SK-N-SH (cell line): ENCODE results near the gene RAB17. TPM values are rescaled to one million over a fixed set of nuclear protein-coding genes. Genes with fewer than 3 reads are reported as not detected.
A peak's percentile ranks its signal among the peaks of the same experiment; 100 is the strongest.

ENCODE experiments used
- CTCF ChIA-PET: fragments of 300-600, 350-600 bp; formaldehyde crosslinking; extraction: SDS; loops from one replicate; lab custom pipeline; 2021; lab: Yijun Ruan, JAX
- POLR2A ChIA-PET: fragments of 350-600 bp; sonication (Branson Sonifier 250); formaldehyde crosslinking; extraction: SDS; loops from one replicate; lab custom pipeline; 2020; ENCODE audit warnings: antibody characterized with exemption, inconsistent platforms; lab: Yijun Ruan, JAX
- DNase-seq: peaks from one replicate; pipeline ENCODE4 v3.0.0; 2012
- H2AFZ ChIP-seq: fragments of 200-600 bp; sonication (generic); 2 replicates; pipeline ENCODE4 v1.8.1; 2016; ENCODE audit warnings: antibody characterized with exemption, mild to moderate bottlenecking, low read depth
- H3F3A ChIP-seq: fragments of 200-600 bp; sonication (generic); replicated peaks from 2 replicates; pipeline ENCODE3; 2016; ENCODE audit warnings: antibody characterized with exemption, mild to moderate bottlenecking; ENCODE audit not compliant: insufficient read depth
- H3K27ac ChIP-seq, 2 experiments: fragments of 200-500 bp in 1 of 2; fragments of 200-600 bp in 1 of 2; sonication (Bioruptor generic) in 1 of 2; sonication (generic), shearing (Covaris generic) in 1 of 2; 2 replicates each; pipeline versions ENCODE4 v1.5.1 to v1.6.1; 2014 to 2016; ENCODE audit warnings: low read depth in 2 of 2, inconsistent platforms in 1 of 2, low read length in 1 of 2, mild to moderate bottlenecking in 1 of 2, mixed read lengths in 1 of 2
- H3K27me3 ChIP-seq: fragments of 200-600 bp; sonication (generic), shearing (Covaris generic); 2 replicates; pipeline ENCODE4 v1.6.1; 2016; ENCODE audit warnings: mixed run types; ENCODE audit not compliant: insufficient read depth
- H3K36me3 ChIP-seq, 2 experiments: fragments of 200-500 bp in 1 of 2; fragments of 200-600 bp in 1 of 2; sonication (Bioruptor generic) in 1 of 2; sonication (generic) in 1 of 2; replicated peaks in 1 of 2; 2 replicates each; pipeline versions ENCODE3 to v1.5.1; 2014 to 2016; ENCODE audit warnings: low read length in 1 of 2, mild to moderate bottlenecking in 1 of 2; ENCODE audit not compliant: insufficient read depth in 2 of 2, control insufficient read depth in 1 of 2
- H3K4me1 ChIP-seq, 2 experiments: fragments of 200-500 bp in 1 of 2; fragments of 200-600 bp in 1 of 2; sonication (Bioruptor generic) in 1 of 2; sonication (generic), shearing (Covaris generic) in 1 of 2; 2 replicates each; pipeline versions ENCODE4 v1.5.1 to v1.6.1; 2014 to 2016; ENCODE audit warnings: low read depth in 1 of 2, low read length in 1 of 2, mixed run types in 1 of 2; ENCODE audit not compliant: insufficient read depth in 2 of 2, control insufficient read depth in 1 of 2
- H3K4me2 ChIP-seq: fragments of 200-600 bp; sonication (generic), shearing (Covaris generic); 2 replicates; pipeline ENCODE4 v1.6.1; 2017; ENCODE audit warnings: mixed run types
- H3K4me3 ChIP-seq, 2 experiments: fragments of 200-500 bp in 1 of 2; fragments of 200-600 bp in 1 of 2; sonication (Bioruptor generic) in 1 of 2; sonication (generic), shearing (Covaris generic) in 1 of 2; 2 replicates each; pipeline versions ENCODE4 v1.5.1 to v1.8.1; 2014 to 2016; ENCODE audit warnings: low read depth in 2 of 2, inconsistent platforms in 1 of 2, low read length in 1 of 2, mild to moderate bottlenecking in 1 of 2, mixed read lengths in 1 of 2, moderate library complexity in 1 of 2
- H3K79me2 ChIP-seq: fragments of 200-600 bp; sonication (generic); 2 replicates; pipeline ENCODE4 v1.8.1; 2017; ENCODE audit warnings: mild to moderate bottlenecking; ENCODE audit not compliant: insufficient read depth
- H3K9ac ChIP-seq: fragments of 200-600 bp; sonication (generic); 2 replicates; pipeline ENCODE4 v1.6.1; 2017; ENCODE audit warnings: mixed run types
- H3K9me2 ChIP-seq: fragments of 200-600 bp; sonication (generic); 2 replicates; pipeline ENCODE4 v1.6.1; 2017; ENCODE audit warnings: mixed run types
- H3K9me3 ChIP-seq: fragments of 200-600 bp; sonication (generic); 2 replicates; pipeline ENCODE4 v1.6.1; 2017; ENCODE audit warnings: mixed run types, mild to moderate bottlenecking, moderate library complexity
- H4K20me1 ChIP-seq: fragments of 200-600 bp; sonication (generic); 2 replicates; pipeline ENCODE4 v1.6.1; 2017; ENCODE audit warnings: mild to moderate bottlenecking, mixed run types; ENCODE audit not compliant: insufficient read depth
- ELF1 ChIP-seq: IDR thresholded peaks from 2 replicates; pipeline ENCODE4 v1.4.0; 2012
- EP300 ChIP-seq, 2 experiments: IDR thresholded peaks; 2 replicates each; pipeline versions ENCODE4 v1.4.0 to v1.6.1; 2012; ENCODE audit warnings: borderline replicate concordance in 1 of 2, low read depth in 1 of 2, low read length in 1 of 2
- EZH2phosphoT487 ChIP-seq: fragments of 200-600 bp; sonication (generic); IDR thresholded peaks from 2 replicates; pipeline ENCODE4 v1.6.1; 2017; ENCODE audit warnings: low read depth, mixed run types, mild to moderate bottlenecking, antibody characterized with exemption, moderate library complexity, borderline replicate concordance
- FOSL2 ChIP-seq: IDR thresholded peaks from 2 replicates; pipeline ENCODE4 v1.4.0; 2012; ENCODE audit warnings: low read depth, mild to moderate bottlenecking, moderate library complexity, borderline replicate concordance
- JUND ChIP-seq: IDR thresholded peaks from 2 replicates; pipeline ENCODE4 v1.4.0; 2012
- MEF2A ChIP-seq: IDR thresholded peaks from 2 replicates; pipeline ENCODE4 v1.4.0; 2012; ENCODE audit warnings: low read depth, borderline replicate concordance
- NRF1 ChIP-seq: IDR thresholded peaks from 2 replicates; pipeline ENCODE4 v1.6.1; 2012; ENCODE audit warnings: low read depth, mild to moderate bottlenecking, low read length
- RFX5 ChIP-seq: IDR thresholded peaks from 2 replicates; pipeline ENCODE4 v1.6.1; 2012; ENCODE audit warnings: mild to moderate bottlenecking, improper control_type of control experiment, low read length
- RXRA ChIP-seq: IDR thresholded peaks from 2 replicates; pipeline ENCODE4 v1.4.0; 2012; ENCODE audit warnings: low read depth, mild to moderate bottlenecking, borderline replicate concordance
- SMC3 ChIP-seq: IDR thresholded peaks from 2 replicates; pipeline ENCODE4 v1.6.1; 2012; ENCODE audit warnings: low read depth, low read length, improper control_type of control experiment
- YY1 ChIP-seq: IDR thresholded peaks from 2 replicates; pipeline ENCODE4 v1.4.0; 2012; ENCODE audit warnings: low read depth, mild to moderate bottlenecking
- WGBS: methylation state at CpG from one replicate; pipeline ENCODE4 v1.1.6; 2017; ENCODE audit warnings: low lambda C conversion rate; 5-methylcytosine and 5-hydroxymethylcytosine counted together
- polyA plus RNA-seq, 3 experiments: library from polyadenylated mRNA; depleted of rRNA; stranded (reverse); fragments of >200 nt; gene quantifications; 2 replicates each; pipeline ENCODE4 v1.2.3, GENCODE V29; 2012
- TF ChIP-seq, protein P1 (sequence below): IDR thresholded peaks from 2 replicates; pipeline ENCODE4 v1.6.1; 2012; ENCODE audit warnings: mild to moderate bottlenecking, low read depth, low read length, moderate library complexity
- TF ChIP-seq, protein P2 (sequence below): fragments of 150-350 bp; IDR thresholded peaks from 2 replicates; pipeline ENCODE4 v1.6.1; 2017; ENCODE audit warnings: antibody characterized with exemption, low read length, low read depth, borderline replicate concordance
- TF ChIP-seq, protein P3 (sequence below): fragments of 150-350 bp; IDR thresholded peaks from 2 replicates; pipeline ENCODE4 v1.6.1; 2016; ENCODE audit warnings: mild to moderate bottlenecking, low read depth, low read length
- TF ChIP-seq, protein P4 (sequence below): fragments of 200-600 bp; sonication (generic); IDR thresholded peaks from 2 replicates; pipeline ENCODE4 v1.6.1; 2017; ENCODE audit warnings: antibody characterized with exemption, mild to moderate bottlenecking, moderate library complexity

The RAB17 gene
- polyA plus RNA-seq, 1 of the 3 experiments (the other 2 are of a cell fraction): 0.10 TPM

- Histone ChIP-seq H3K9ac (no peak overlapping the region), H3K4me3 (no peak overlapping the region), H3K27me3 (no peaks in the 10 kb centered on the region), H3K36me3 (peaks cover 13 to 18% of the 10 kb centered on the region in 2 experiments), H4K20me1 (peaks cover 10% of the 10 kb centered on the region; the same call in 1 of the 2 replicates), H2AFZ (no peak overlapping the region), H3K9me2 (no peaks in the 10 kb centered on the region), H3K79me2 (peaks cover 73% of the 10 kb centered on the region), H3F3A (no peaks in the 10 kb centered on the region), H3K27ac (peak overlapping the region in 1 of 2 experiments; percentile 37; a peak in 1 of 4 replicates), H3K4me1 (peaks cover 8 to 14% of the 10 kb centered on the region in 2 experiments), H3K4me2 (no peak overlapping the region), H3K9me3 (0 out of 2 replicates have a peak, but pooled peaks cover 4% of the 10 kb centered on the region)
- 94% methylated on average over 11 of the region's 12 CpGs for WGBS
- POLR2A ChIA-PET: no interaction called here
- TF ChIP-seq EZH2phosphoT487: no peak
- TF ChIP-seq, protein P1, sequence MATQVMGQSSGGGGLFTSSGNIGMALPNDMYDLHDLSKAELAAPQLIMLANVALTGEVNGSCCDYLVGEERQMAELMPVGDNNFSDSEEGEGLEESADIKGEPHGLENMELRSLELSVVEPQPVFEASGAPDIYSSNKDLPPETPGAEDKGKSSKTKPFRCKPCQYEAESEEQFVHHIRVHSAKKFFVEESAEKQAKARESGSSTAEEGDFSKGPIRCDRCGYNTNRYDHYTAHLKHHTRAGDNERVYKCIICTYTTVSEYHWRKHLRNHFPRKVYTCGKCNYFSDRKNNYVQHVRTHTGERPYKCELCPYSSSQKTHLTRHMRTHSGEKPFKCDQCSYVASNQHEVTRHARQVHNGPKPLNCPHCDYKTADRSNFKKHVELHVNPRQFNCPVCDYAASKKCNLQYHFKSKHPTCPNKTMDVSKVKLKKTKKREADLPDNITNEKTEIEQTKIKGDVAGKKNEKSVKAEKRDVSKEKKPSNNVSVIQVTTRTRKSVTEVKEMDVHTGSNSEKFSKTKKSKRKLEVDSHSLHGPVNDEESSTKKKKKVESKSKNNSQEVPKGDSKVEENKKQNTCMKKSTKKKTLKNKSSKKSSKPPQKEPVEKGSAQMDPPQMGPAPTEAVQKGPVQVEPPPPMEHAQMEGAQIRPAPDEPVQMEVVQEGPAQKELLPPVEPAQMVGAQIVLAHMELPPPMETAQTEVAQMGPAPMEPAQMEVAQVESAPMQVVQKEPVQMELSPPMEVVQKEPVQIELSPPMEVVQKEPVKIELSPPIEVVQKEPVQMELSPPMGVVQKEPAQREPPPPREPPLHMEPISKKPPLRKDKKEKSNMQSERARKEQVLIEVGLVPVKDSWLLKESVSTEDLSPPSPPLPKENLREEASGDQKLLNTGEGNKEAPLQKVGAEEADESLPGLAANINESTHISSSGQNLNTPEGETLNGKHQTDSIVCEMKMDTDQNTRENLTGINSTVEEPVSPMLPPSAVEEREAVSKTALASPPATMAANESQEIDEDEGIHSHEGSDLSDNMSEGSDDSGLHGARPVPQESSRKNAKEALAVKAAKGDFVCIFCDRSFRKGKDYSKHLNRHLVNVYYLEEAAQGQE: no peak
- TF ChIP-seq RFX5: no peak
- TF ChIP-seq, protein P2, sequence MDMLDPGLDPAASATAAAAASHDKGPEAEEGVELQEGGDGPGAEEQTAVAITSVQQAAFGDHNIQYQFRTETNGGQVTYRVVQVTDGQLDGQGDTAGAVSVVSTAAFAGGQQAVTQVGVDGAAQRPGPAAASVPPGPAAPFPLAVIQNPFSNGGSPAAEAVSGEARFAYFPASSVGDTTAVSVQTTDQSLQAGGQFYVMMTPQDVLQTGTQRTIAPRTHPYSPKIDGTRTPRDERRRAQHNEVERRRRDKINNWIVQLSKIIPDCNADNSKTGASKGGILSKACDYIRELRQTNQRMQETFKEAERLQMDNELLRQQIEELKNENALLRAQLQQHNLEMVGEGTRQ: no peak
- TF ChIP-seq, protein P3, sequence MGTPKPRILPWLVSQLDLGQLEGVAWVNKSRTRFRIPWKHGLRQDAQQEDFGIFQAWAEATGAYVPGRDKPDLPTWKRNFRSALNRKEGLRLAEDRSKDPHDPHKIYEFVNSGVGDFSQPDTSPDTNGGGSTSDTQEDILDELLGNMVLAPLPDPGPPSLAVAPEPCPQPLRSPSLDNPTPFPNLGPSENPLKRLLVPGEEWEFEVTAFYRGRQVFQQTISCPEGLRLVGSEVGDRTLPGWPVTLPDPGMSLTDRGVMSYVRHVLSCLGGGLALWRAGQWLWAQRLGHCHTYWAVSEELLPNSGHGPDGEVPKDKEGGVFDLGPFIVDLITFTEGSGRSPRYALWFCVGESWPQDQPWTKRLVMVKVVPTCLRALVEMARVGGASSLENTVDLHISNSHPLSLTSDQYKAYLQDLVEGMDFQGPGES: no peak
- TF ChIP-seq ELF1: no peak
- TF ChIP-seq EP300 (IDR thresholded peaks at IDR 0.05; ENCODE audit: borderline replicate concordance in 1 of 2, low read depth in 1 of 2, low read length in 1 of 2): no peak
- TF ChIP-seq RXRA: no peak
- no peak for TF ChIP-seq SMC3
- TF ChIP-seq MEF2A: no peak
- no peak for TF ChIP-seq NRF1
- no peak for TF ChIP-seq JUND
- no peak for TF ChIP-seq FOSL2
- TF ChIP-seq, protein P4, sequence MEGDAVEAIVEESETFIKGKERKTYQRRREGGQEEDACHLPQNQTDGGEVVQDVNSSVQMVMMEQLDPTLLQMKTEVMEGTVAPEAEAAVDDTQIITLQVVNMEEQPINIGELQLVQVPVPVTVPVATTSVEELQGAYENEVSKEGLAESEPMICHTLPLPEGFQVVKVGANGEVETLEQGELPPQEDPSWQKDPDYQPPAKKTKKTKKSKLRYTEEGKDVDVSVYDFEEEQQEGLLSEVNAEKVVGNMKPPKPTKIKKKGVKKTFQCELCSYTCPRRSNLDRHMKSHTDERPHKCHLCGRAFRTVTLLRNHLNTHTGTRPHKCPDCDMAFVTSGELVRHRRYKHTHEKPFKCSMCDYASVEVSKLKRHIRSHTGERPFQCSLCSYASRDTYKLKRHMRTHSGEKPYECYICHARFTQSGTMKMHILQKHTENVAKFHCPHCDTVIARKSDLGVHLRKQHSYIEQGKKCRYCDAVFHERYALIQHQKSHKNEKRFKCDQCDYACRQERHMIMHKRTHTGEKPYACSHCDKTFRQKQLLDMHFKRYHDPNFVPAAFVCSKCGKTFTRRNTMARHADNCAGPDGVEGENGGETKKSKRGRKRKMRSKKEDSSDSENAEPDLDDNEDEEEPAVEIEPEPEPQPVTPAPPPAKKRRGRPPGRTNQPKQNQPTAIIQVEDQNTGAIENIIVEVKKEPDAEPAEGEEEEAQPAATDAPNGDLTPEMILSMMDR: no peak
- no peak for TF ChIP-seq YY1
- CTCF ChIA-PET: interaction anchor here (0.8 to 1.6 kb wide), 3 partner anchors 49 to 57 kb away, joined by 3 to 4 read pairs (median 3); no protein-coding TSS in a partner anchor
- no peak for DNase-seq
These were observed 39.9 kb upstream of the RAB17 start for GRCh38 chr2:237630216-237631000.
